Tongue (tissue), 2 donors: Measurements from ENCODE around the gene ZNF564. TPM values are rescaled to one million over a fixed set of nuclear protein-coding genes. Genes with fewer than 3 reads are reported as not detected.
A peak's percentile ranks its signal among the peaks of the same experiment; 100 is the strongest.
"Not testable (repeated sequence)": the region's sequence is repeated elsewhere in the genome, so short reads cannot be mapped to it uniquely, and the experiment has no call there.

Source experiments
- DNase-seq: peaks from one replicate; pipeline ENCODE4 v3.0.0-alpha.2; 2015
- total RNA-seq: library from RNA; depleted of rRNA; stranded (reverse); fragments of >200 nt; gene quantifications from one replicate; pipeline ENCODE4 v1.2.3, GENCODE V29; 2014

Gene ZNF564
- 13.2 TPM for total RNA-seq

DNA sequence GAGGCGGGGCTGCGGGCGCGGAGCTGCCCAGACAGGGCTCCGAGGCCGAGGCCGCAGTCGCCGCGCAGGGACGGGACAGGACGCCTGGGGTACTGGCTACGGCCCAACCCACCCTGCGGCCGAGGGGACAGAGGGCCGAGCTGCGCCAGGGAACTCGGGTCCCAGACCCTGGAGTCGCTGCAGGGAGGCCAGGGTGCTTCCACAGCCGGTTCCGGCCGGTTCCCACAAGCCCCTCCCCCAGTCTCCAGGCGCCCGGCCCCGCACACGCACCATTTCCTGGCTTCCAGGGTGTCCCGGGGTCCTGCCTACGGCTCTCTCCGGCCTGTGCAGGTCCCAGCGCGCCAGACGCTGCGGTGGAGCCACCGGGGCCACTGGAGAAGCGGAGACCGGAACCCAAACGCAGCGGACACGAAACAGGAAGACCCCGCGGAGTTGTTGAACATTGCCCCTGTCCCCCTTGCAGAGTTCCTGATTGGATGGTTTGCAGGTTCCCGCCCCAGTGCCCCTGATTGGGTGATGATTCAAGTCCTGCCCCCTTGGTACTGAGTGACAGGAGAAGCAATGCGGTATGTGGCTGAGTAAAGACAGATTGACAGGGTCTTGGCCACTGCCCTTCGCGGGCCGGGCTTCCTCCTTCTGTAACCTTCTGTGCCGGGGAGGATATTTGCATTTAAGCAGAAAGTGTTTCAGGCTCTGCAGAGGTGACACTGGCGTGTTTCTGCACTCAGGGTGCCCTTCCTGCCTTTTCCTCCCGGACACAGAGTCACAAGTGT is at the start of gene ZNF564:
TSS of gene ZNF564 (minus strand) at position 423 of the 773 bp plus-strand sequence. CDS start at position 273, 150 bp downstream.
- peak; percentile 99 for DNase-seq

- no peak for DNase-seq
These were observed 46.3 kb upstream of the ZNF564 start for GRCh38 chr19:12597594-12597993.

DNA sequence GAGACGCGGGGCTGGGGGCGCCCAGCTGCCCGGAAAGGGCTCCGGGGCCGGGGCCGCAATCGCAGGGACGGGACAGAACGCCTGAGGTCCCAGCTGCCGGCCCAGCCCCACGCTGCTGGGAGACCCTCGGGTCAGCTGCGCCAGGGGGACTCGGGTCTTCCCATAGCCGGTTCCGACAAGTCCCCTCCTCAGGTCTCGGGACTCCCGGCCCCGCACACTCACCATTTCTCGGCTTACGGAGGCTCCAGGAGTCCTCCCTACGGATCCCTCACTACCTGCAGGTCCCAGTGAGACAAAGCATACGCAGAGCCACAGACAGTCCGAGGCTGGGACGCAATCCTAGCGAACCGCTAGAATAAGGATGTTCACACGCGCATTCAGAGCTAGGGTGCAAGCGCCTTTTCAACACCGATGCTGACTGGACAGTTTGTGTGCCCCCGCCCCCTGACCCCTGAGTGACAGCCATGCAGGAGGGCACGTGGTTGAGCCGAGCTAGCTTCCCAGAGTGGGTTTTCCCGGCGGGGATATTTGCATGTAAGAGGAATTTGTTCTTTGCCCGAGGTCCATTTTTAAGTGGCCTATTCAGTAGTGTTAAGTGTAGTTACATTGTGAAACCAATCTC is 45.8 kb upstream of the ZNF564 start:
- DNase-seq: no peak

- DNase-seq: no peak
These were observed 45.2 kb upstream of the ZNF564 start for GRCh38 chr19:12596485-12596884.

DNA sequence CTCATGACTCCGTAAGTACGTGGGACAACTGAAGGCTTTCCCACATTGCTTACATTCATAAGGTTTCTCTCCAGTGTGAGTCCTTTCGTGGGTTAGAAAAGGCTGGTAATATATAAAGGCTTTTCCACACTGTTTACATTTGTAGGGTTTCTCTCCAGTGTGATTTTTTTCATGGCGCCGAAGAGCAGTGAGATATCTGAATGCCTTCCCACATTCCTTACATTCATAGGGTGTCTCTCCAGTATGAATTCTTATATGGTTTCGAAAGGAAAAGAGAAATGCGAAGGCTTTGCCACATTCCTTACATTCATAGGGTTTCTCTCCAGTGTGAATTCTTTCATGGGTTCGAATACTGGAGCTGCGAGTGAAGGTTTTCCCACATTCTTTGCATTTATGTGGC is 29.8 kb upstream of the ZNF564 start:
- no peak for DNase-seq

DNA sequence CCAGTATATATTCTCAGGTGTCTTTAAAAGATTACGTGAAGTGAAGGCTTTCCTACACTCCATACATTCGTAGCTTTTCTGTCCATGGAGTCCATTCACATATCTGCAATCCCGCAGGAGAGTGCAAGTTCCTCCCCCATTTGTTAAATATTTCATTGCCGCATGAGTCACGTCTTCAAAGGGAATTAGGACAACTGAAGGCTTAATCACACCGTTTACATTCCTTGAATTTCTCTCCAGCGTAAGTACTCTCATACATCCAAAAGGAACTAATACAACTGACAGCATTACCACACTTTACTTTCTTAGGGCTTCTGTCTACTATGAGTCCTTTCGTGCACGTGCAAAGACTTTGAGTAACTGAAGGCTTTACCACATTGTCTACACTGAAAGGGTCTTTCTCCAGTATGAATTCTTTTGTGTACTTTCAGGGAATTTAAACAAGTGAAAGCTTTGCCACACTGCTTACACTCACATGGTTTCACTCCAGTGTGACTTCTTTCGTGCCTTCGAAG is 29.0 kb upstream of the ZNF564 start:
- DNase-seq: no peak

DNA sequence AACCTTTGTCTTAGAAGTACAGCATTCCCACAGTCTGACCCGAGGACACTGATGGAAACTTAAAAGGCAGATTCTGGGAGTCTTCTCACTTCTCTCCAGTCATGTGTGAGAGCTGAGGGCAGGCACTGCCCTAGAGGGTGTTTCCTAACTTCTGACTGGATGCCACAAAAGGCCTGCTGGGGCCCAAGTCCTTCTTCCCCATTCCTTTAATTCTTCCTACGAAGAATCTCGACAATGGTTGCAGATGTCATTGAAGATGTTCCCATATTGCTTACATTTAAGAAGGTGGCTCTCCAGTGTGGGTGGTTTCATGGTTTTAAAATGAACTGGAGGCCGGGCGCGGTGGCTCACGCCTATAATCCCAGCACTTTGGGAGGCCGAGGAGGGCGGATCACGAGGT is 27.4 kb upstream of the ZNF564 start:
- DNase-seq: no peak

DNA sequence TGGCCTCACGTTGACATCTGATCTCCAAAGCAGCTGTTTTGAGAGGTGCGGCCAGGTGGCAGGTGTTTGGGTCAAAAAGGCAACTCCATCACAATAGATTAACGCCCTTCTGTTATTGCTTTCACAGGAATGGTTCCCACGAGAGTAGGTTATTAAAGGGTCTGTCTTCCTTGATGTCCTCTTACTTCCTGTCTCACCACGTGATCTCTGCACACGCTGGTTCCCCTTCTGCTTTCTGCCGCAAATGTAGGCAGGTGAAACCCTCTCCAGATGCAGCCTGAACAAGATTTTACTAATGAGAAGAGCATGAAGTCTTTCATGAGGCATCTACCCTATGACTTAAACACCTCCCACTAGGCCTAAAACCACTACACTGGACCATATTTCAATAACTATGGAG is 22.8 kb upstream of the ZNF564 start:
- no peak for DNase-seq

DNA sequence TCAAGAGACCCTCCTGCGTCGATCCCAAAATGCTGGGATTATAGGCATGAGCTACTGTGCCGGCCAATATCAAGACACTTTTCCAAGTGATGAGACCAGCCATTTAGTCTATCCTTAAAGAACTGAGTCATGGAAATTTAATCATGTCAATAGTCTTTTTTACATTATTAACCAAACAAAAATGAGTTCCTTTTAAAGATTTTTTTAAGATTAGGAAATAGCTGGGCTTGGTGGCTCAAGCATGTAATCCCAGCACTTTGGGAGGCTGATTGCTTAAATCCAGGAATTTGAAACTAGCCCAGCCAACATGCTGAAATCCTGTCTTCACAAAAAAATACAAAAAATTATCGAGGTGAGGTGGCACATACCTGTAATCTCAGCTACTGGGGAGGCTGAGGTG is 16.7 kb upstream of the ZNF564 start:
- DNase-seq: no peak

DNA sequence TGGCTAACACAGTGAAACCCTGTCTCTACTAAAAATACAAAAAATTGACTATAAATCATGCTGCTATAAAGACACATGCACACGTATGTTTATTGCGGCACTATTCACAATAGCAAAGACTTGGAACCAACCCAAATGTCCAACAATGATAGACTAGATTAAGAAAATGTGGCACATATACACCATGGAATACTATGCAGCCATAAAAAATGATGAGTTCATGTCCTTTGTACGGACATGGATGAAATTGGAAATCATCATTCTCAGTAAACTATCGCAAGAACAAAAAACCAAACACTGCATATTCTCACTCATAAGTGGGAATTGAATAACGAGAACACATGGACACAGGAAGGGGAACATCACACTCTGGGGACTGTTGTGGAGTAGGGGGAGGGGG is 15.1 kb upstream of the ZNF564 start:
- DNase-seq: not testable (repeated sequence)

DNA sequence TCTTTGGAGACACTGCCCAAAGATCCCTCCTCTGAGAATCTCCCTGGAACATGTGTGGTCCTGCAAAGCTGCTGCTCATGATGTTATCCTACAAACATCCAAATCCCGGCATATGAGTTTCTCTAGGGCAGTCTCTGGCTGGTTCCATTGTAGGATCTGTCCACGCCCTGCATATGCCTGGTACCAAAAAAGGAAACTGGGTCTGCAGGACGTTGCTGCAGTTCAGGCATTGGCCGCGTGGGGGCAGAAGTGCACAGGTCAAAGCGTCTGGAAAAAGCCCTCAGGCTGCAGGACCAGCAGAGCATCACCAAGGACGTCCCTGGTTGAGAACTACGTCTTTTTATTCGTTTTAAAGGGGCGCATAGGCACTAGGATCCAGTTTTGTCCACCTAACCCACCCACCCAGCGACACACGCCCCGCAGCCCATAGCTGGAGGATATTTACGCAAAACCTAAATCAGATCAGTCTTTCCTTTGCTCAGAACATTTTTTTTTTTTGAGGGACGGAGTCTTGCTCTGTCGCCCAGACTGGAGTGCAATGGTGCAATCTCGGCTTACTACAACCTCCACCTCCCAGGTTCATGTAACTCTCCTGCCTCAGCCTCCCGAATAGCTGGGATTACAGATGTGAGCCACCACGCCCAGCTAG is 12.9 kb upstream of the ZNF564 start:
- DNase-seq: peak; percentile 94

- no peak for DNase-seq
These were observed 4.2 kb upstream of the ZNF564 start for GRCh38 chr19:12555456-12555930.

DNA sequence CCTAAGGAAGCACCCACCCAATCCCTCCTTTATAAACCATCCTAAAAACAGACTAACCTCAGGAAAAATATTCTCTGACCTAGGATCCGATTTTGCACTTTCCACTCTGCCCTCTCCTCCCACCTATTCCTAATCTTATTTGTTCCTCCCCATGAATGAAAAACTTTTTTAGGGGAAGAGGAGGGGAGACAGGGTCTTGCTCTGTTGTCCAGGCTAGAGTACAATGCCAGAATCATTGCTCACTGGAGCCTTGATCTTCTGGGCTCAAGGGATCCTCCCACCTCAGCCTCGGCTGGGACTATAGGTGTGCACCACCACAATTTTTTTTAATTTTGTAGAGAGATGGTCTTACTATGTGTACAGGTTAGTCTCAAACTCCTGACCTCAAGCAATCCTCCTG is 4.4 kb downstream of the ZNF564 start:
- no peak for DNase-seq

DNA sequence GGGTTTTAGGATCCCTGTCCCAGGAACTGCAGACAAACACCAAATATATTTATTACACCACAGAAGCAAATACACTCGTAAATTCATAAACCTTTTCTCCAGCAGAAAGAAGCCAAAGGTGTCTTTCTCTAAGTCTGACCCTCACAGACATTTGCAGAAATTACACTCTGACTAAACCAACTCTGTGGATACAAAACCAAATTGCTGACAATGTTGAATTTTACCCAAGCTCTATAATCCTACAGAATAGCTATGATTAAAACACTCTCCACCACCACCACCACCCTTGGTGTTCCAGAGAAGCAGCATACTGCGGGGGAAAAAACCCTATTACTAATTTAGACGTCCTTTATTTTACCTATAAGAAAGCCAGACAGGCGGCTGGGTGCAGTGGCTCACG is 5.2 kb downstream of the ZNF564 start:
- no peak for DNase-seq

DNA sequence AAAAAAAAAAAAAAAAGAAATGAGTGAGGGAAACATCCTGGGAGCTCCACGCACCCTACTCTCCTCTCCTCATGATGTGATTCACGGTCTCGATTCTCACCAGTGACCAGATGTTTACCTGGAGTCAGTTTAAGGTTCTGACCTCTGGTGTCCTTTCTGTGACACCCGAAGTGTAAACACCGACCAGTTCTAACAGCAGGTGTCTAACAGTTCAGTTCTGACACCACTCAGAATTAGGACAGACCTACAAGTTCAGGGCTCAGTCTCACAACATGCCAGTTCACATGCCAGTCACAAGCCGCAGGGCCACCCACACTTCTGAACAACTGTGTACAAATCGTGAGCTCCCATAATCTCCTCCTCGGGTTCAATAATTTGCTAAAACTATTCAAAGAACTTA is 6.0 kb downstream of the ZNF564 start:
- DNase-seq: no peak

- no peak for DNase-seq
These were observed 6.8 kb downstream of the ZNF564 start for GRCh38 chr19:12544401-12544876.

DNA sequence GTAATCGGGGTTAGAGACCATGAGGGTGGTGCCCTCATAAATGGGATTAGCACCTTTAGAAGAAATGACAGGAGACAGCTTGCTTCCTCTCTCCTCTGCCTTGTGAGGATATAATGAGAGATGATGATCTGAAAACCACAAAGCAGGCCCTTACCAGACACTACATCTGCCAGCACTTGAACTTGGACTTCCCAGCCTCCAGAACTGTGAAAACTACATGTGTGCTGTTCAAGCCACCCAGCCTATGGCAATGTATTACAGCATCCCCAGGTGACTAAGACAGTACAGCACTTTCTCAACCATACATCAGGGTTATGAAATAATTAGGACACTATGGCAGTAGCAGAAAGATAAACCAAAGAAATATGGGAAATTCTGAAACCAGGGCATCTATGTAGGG is 7.4 kb downstream of the ZNF564 start:
- no peak for DNase-seq

DNA sequence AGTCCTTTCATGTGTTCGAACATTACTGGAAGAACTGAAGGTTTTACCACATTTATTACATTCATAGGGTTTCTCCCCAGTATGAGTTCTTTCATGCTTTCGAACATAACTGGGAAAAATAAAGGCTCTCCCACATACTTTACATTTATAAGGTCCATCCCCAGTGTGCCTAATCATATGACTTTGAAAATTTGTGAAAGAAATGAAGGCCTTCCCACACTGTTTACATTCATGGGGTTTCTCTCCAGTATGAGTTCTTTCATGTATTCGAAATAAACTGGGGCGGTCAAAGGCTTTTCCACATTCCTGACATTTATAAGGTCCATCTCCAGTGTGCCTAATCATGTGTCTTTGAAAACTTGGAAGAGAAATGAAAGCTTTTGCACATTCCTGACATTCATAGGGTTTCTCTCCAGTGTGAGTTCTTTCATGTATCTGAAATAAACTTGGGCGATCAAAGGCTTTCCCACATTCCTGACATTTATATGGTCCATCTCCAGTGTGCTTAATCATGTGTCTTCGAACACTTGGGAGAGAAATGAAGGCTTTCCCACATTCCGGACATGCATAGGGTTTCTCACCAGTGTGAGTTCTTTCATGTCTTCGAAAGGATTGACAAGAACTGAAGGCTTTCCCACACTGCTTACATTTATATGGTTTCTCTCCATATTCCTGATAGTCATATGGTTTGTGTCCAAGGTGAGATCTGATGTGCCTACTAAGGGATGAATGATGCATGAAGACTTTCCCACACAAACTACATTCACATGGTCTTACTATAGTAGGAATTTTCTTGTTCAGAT is 24.0 kb downstream of the ZNF564 start:
- DNase-seq: peak; percentile 11

- no peak for DNase-seq
These were observed 24.7 kb downstream of the ZNF564 start for GRCh38 chr19:12526542-12526941.

GRCh38 chr19:12521996-12522395 is 29.3 kb downstream of the ZNF564 start:
- DNase-seq: no peak

- DNase-seq: peak; percentile 13
These were observed 37.7 kb downstream of the ZNF564 start for GRCh38 chr19:12513531-12514061.

GRCh38 chr19:12497032-12497431 is 54.2 kb downstream of the ZNF564 start:
- DNase-seq: no peak
